ENCODE measurements around the gene FBXO30.

Gene FBXO30, protein sequence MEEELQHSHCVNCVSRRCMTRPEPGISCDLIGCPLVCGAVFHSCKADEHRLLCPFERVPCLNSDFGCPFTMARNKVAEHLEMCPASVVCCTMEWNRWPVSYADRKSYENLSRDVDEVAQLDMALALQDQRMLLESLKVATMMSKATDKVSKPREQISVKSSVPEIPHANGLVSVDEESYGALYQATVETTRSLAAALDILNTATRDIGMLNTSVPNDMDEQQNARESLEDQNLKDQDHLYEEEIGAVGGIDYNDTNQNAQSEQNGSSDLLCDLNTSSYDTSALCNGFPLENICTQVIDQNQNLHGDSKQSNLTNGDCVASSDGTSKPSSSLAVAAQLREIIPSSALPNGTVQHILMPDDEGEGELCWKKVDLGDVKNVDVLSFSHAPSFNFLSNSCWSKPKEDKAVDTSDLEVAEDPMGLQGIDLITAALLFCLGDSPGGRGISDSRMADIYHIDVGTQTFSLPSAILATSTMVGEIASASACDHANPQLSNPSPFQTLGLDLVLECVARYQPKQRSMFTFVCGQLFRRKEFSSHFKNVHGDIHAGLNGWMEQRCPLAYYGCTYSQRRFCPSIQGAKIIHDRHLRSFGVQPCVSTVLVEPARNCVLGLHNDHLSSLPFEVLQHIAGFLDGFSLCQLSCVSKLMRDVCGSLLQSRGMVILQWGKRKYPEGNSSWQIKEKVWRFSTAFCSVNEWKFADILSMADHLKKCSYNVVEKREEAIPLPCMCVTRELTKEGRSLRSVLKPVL

GRCh38 chr6:145814501-145815308 lies at the start of gene FBXO30:
Gene FBXO30 (minus strand): TSS chr6:145814795. CDS start chr6:145806405, 8,390 bp downstream.
- peak; percentile 68 to 82 for DNase-seq

DNA sequence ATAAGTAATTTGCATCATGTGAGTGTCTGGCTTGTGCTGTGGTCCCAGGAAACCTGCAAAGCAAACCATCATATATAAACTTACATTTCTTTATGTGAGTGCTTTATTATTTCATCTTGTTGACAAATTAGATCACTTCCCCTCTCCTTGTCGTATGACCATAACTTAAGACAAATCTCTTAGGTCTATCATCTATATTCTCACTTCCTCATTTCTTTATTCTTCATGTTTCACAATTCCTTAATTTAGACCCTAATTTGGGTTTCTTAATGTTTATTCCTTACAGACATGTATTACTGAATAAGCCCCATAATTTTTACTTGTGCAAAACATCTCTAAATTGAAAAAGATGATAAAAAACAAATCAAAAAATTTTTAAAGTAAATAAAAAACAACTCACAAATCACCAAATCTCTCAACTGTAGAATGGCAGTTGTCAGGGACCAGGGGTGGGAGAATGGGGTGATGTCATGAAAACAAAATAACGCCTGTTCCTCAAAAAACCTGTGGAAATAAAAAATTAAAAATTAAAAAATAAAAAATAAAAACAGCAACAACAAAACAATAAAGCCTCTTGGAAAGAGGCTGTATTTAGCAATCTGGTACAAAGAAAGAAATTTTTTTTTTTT lies 49.5 kb upstream of the FBXO30 start:
- DNase-seq: no peak

DNA sequence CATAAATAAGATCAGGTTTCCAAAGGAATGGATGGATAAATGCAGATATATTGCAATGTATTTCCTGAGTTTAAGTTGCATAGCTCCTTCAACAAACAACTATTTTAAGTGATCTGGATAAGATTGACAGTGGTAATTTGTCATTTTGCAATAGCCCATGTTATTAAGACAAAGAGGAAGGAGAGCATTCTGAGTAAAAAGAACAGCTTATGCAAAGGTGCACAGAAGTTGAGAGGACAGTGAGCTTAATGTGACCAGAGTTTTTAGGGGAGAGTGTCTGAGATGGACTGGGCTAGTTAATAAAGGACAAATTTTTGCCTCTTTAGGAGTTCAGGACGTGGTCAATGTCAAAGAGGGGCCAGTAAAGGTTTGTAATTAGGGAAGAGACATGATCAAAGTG lies 48.8 kb upstream of the FBXO30 start:
- no peak for DNase-seq

DNA sequence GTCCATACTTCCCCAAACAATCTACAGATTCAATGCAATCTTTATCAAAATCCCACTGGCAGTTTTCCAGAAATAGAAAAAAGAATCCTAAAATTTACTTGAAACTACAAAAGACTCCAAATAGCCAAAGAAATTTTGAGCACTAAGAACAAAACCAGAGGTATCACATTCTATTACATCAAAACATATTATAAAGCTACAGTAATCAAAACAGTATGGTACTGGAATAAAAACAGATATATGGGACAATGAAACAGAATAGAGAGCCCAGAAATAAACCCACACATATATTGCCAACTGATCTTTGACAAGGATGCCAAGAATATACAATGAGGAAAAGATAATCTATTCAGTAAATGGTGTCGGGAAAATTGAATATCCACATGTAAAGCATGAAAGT lies 46.0 kb upstream of the FBXO30 start:
- no peak for DNase-seq

DNA sequence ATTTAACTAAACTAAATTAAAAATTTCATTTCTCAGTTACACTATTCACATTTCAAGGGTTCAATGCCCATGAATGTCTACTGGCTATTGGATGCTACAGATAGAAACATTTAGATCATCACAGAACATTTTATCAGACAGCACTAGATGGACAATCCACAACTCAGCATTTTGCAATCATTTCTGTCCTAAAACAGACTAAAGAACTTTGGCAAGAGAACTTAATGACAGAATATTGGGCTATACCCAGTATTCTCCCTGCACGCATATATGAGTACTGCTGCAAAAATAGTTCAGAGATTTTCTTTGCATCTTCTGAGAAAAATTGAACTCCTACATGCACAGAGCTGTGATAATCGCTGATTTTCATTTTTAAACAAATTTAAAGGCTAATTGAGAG lies 36.1 kb upstream of the FBXO30 start:
- no peak for DNase-seq

GRCh38 chr6:145848541-145848940 lies 33.9 kb upstream of the FBXO30 start:
- DNase-seq: no peak

DNA sequence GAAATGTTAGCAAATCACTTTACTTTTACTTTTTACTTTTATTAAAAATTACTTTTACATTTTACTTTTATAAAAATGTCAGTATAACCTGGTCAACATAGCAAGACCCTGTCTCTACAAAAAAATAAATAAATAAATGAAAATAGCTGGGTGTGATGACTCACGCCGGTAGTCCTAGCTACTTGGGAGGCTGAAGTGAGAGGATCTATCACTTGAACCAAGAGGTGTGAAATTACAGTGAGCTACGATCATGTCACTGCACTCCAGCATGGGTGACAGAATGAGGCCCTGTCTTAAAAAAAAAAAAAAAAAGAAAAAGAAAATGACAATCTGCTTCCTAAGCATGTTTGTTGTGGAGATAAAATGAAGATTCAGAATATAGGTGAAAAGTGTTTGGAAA lies 31.0 kb upstream of the FBXO30 start:
- no peak for DNase-seq

DNA sequence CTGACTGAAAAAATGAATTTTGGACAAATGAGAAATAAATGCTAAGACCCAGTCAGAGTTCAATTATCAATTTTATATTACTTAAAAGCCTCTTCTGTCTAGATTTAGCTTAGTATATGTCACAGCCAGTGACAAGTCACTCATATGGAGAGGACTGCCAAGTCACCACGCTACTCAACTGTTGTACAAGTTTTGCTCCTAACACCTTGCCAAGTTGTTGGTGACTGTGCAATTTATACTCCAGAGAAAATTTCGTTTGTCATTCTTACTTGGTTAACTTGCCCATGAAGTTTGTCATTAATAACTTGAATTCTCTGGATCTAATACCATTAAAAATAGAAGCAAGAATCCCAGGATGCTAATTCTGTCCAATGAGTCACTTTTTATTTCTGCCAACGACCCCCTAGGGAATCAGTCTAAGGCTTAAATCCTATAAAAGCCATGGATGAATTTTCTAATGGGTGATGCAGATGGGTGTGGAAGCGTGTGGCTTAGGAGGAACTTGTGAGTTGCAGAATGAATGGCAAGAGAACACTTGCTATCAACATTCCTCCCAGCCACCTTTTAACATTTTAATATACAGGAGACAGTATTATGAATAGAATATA lies 30.4 kb upstream of the FBXO30 start:
- no peak for DNase-seq

DNA sequence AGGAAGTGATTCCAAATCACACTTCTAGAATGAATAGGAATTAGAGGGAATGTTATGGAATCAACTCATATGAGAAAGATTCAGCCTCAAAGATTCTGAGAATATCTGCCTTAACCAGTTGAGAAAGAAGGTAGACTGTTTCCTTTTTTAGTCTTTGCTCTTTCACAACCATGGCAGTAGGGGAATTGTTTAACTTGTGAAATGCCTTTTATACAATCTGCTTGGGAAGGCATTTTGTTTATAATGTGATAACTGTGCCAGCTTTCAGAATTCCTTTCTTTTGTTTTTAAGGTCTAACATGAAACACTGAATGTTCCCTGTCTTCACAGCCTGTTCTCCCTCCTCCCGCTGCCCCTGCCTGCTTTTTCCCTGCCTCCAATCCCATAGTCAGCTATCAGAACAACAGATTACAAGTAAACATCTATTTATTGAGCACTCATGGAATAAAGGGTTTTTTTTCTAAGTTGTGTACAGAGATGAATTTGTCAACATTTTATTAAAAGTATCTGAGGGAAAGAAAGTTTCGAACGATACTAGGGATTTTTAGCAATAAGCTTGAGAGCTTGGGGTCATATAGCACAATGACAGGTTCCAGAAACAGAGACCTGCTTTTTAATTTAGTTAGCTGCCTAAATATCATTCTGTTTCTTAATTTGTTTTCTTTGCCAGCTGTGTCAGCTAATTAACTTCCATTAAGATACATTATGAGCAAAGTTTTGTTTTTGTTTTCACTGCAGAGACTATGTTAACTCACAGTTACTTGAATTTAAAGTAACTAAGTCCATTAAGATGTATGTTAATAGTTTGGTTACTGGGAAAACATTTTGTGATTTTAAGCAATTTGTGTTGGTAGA lies 28.3 kb upstream of the FBXO30 start:
- no peak for DNase-seq

- DNase-seq: no peak
These were observed 27.1 kb upstream of the FBXO30 start for GRCh38 chr6:145841668-145842067.

DNA sequence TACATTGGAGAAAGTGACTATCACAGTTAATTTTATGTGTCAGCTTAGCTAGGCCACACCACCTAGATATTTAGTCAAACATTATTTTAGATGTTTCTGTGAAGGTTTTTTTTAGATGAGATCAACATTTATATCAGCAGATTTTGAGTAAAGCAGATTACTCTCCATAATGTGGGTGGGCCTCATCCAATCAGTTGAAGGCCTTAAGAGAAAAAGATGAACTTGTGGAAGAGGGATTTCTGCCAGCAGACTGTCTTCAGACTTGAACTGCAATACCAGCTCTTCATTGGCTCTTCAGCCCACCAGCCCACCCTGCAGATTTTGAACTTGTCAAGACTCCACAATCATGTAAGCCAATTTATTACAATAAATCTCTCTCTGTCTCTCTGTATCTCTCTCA lies 25.1 kb upstream of the FBXO30 start:
- DNase-seq: no peak

GRCh38 chr6:145838305-145838704 lies 23.7 kb upstream of the FBXO30 start:
- no peak for DNase-seq

GRCh38 chr6:145836772-145837171 lies 22.2 kb upstream of the FBXO30 start:
- DNase-seq: no peak

GRCh38 chr6:145836170-145836569 lies 21.6 kb upstream of the FBXO30 start:
- DNase-seq: no peak

- no peak for DNase-seq
These were observed 16.0 kb upstream of the FBXO30 start for GRCh38 chr6:145830612-145831011.

DNA sequence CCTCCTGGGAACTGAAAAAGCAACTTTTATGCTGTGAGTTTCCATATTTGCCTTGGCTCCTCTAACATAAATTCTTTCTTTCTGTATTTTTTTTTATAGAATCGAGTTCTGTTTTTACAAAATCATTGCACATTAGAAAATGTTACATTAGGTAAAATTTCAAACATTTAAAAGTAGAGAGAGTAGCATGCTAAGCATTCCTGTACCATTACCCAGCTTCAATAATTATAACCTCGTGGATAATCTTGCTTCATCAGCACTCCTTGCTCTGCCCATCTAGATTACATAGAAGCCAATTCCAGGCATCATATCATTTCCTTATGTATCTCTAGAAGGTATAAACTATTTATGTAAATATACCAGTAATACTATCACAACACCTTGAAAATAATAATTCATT lies 15.4 kb upstream of the FBXO30 start:
- DNase-seq: no peak

- no peak for DNase-seq
These were observed 14.5 kb upstream of the FBXO30 start for GRCh38 chr6:145829102-145829501.

DNA sequence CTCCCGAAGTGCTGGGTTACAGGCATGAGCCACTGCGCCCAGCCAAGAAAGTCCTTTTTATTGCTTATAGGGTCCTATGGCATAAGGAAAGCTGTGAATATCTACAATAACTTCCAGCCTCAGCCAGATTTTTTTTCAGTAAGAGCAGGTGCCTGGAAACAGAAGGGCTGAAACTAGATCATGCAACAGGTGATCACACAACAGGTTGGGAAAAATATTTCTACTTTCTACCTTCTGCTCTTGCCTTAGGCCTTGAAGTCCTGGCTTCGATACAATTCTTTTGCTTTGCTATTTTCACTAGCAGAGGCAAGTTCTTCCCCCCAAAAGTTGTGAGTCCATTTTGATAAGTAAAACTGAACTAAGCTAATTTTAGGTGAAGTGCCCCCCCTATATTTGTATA lies 9.7 kb upstream of the FBXO30 start:
- DNase-seq: no peak

- no peak for DNase-seq
These were observed 8.8 kb upstream of the FBXO30 start for GRCh38 chr6:145823328-145823944.

DNA sequence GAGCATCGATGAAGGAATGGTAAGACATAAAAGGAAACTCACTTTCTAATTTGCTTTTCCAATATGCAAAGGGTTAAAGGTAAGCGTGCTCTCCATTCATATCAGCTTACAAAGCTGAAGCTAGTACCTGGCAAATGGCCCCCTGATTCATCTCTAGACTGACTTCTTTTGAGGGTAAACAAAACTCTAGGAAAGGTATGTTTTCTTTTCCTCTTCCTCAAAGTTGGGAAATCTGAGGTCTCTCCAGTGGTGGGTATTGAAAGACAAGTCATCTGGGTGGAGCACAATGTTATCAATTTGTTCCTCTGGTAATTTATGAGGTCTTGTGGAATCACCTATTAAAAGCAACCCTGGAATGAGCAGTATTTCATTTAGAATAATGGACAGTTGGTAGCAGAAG lies 7.9 kb upstream of the FBXO30 start:
- DNase-seq: no peak

DNA sequence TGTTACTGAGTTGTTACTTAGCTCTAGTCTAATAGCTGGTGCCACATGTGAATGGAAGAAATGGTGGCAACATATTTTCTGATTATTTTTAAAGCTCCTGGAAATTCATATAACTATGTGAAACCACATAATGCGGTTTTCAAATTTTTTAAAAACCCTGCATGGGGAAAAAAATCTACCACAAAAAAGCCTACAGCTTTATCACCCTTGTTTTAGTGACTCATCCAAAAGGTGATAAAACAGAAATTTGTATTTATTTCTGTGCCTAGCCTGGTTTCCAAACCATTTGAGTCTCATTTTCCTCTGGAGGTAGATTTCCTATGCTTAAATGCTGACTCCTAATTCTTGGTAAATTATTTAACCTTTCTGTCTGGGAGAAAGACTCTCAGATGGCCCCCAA lies 5.4 kb upstream of the FBXO30 start:
- no peak for DNase-seq
